ENCODE measurements around the gene TSKU. TPM values are rescaled to one million over a fixed set of nuclear protein-coding genes. Genes with fewer than 3 reads are reported as not detected.
A peak's percentile ranks its signal among the peaks of the same experiment; 100 is the strongest.

TSKU gene
- total and polyA plus RNA-seq, 9 of the 15 experiments (the other 6 are each of a cell fraction or from before 2014, with no cell fraction given): 0.60 to 11.9 (median 8.4) TPM

- ATAC-seq: no peak
- TF ChIP-seq JUND (IDR thresholded peaks at IDR 0.05; ENCODE audit: borderline replicate concordance, low read depth, low read length) (peak; percentile 63), JUND (tag; IDR thresholded peaks at IDR 0.05; ENCODE audit: borderline replicate concordance, low read depth, low read length) (no peak; the same call in 2 of the 3 replicates), FOSL1 (tag; conservative IDR thresholded peaks at IDR 0.05) (0 out of 2 replicates have a peak, but pooled peaks have one; percentile 17), ZBTB5 (IDR thresholded peaks at IDR 0.05) (no peak), CEBPB (tag; IDR thresholded peaks at IDR 0.05) (peak; percentile 44; the same call in 1 of the 2 replicates), ATF3 (IDR thresholded peaks at IDR 0.05) (peak; percentile 90), ATF3 (CRISPR knock-in tag; conservative IDR thresholded peaks at IDR 0.05) (no peak), TFAP4 (CRISPR knock-in tag; IDR thresholded peaks at IDR 0.05; ENCODE audit: borderline replicate concordance) (no peak), NFE2 (IDR thresholded peaks at IDR 0.05; ENCODE audit: low read depth) (peak; percentile 49), CEBPG (CRISPR knock-in tag; IDR thresholded peaks at IDR 0.05) (peak; percentile 76), CEBPG (tag; conservative IDR thresholded peaks at IDR 0.05 in 1 of 2, IDR thresholded peaks at IDR 0.05 in 1 of 2) (peak; percentile 14 to 44; a peak in 2 of 4 replicates)
- no peak for DNase-seq (ENCODE audit: extremely low read depth in 1 of 4, low spot score in 3 of 4)
- WGBS (ENCODE audit: insufficient coverage, low coverage, missing lambda C conversion rate): 63% methylated on average over 6 of the region's 6 CpGs
- Histone ChIP-seq H3K4me2 (ENCODE audit: insufficient read depth, low read length) (no peak overlapping the region), H3K79me2 (ENCODE audit: control insufficient read depth, insufficient read depth, low read length) (peaks cover 70% of the 10 kb centered on the region), H3K4me1 (replicated peaks in 1 of 2; ENCODE audit: control insufficient read depth in 2 of 2, insufficient read depth in 2 of 2, low read length in 2 of 2) (peaks cover 28 to 36% of the 10 kb centered on the region in 2 experiments; a peak in 4 of 5 replicates), H3K27me3 (ENCODE audit: control insufficient read depth in 2 of 2, insufficient read depth in 2 of 2, low read length in 2 of 2) (no peaks in the 10 kb centered on the region), H3K9me1 (ENCODE audit: control insufficient read depth, insufficient read depth, low read length) (peaks cover 10% of the 10 kb centered on the region), H4K20me1 (replicated peaks; ENCODE audit: control insufficient read depth, insufficient read depth, low read length) (peaks cover 21% of the 10 kb centered on the region), H3K4me3 (no peak overlapping the region), H3K27ac (ENCODE audit: extremely low read depth, low read depth, low read length) (no peak overlapping the region; the same call in 2 of the 3 replicates), H3K9ac (ENCODE audit: insufficient read depth in 1 of 2, low read depth in 2 of 2, low read length in 2 of 2) (no peak overlapping the region), H3K9me3 (replicated peaks; ENCODE audit: control insufficient read depth, insufficient read depth, low read depth, low read length) (0 out of 2 replicates have a peak, but pooled peaks cover 3% of the 10 kb centered on the region), H3K36me3 (ENCODE audit: control insufficient read depth, insufficient read depth, low read length) (peaks cover 38% of the 10 kb centered on the region; the same call in 2 of the 3 replicates), H2AFZ (ENCODE audit: low read depth, low read length) (no peak overlapping the region)
- in situ Hi-C loops (cut with MboI): no loop called here
- no peak for FAIRE-seq
- POLR2A ChIA-PET: interaction anchor here (0.6 kb wide), 1 partner anchor 16 kb away, joined by 3 read pairs; no protein-coding TSS in a partner anchor
- BruUV-seq (replicated peaks): no TSS peak
- CTCF ChIA-PET (ENCODE audit: low intra/inter-chr PET ratio): no interaction called here
- intact Hi-C loops (cut with micrococcal nuclease): no loop called here
Observed at GRCh38 chr11:76791861-76792260, 8.7 kb downstream of the TSKU start.

All from K562 (cell line).